Limb (tissue), 2 donors: ENCODE measurements around the gene PCSK6.
"Not testable (repeated sequence)": the region's sequence is repeated elsewhere in the genome, so short reads cannot be mapped to it uniquely, and the experiment has no call there.

Source experiments
- DNase-seq, 2 donors: peaks; one replicate each; pipeline ENCODE4 v3.0.0-alpha.2; 2016; ENCODE audit errors: extremely low spot score in 2 of 2

Gene PCSK6

DNA sequence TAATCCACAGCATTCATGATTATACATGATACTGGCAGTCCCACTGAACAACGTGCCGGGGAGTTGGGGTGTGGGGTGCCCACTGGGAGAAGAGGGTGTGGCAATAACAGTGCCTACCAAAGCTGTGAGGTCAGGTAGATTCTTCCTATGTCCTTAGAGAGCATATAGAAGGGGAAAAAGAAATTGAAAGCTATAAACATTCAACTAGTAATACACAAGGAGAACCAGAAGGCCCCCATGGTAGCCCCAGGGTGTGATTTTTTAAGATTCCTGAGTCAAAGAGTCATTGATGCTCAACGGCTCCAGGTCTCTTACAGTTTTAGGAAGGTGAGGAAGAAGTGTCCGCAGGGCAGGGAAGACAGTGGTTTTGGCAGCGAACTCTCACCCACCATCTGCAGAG, 25.8 kb downstream of the PCSK6 start:
- DNase-seq = not testable (repeated sequence)

DNA sequence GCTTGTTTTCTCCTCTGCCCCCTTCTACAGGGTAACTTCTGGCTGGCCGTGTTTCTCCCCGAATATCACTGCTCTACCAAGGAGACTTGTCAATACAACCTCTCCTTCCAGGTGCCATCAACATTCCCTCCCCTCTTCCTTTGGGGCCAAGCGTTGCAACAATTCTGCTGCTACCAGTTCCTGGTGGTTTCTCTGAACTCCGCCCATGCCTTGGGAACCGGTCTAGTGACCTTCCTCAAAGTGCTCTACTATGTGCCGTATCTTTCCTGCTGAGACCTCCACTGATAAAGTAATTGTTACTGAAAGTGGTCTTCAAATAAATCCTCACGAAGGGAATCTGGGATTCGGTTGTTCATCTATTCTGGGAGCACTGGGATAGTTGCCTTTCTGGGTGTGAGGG, 26.2 kb downstream of the PCSK6 start:
- DNase-seq = no peak

DNA sequence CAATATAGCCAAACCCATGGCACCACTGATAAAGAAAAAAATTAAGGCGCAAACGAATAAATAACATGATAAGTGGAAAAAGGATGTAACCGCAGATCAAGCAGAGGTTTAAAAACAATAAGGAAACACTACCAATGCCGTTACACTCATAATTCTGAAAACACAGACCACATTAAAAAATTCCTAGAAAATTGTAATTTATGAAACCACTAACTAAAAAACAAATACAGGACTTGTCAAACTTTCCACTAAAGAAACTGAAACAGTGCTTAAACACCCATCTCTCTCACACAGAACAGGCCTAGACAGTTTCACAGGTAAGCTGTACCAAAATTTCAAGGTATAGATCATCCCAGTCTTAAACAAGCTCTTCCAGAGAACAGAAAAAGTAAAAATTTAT, 28.4 kb downstream of the PCSK6 start:
- DNase-seq = no peak

DNA sequence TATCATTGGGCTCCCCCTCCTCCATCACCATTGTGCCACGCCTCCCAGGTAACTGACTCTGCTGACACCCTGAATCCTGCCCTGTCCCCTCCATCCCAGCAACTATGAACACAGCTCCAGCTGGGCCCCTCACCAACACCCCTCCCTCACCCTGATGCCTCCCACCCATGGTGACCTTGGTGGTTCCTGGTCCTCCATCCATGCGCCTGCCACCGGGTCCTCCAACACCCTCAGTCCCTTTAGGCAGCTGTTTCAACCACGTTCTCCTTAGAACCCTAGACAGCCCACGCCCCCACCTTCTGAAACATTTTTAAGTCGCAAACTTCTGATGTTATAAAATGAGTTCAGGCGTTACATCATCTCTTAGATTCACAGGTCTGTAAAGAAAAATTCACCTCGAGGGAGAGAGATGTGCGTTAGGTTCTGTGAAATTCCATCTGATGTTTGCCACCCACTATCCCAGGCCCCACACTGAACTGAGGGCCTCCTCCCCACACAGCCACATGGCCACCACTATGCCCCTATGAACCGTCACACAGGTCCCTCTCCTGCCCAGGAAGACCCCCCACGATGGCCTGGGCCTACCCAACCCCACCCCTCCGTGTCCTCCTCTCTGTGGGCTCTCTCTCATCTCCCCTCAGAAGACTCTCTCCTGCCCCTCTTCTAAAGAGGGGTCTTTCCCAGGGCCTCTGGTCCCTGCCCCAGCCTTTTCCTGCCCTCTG, 29.8 kb downstream of the PCSK6 start:
- DNase-seq = peak in 1 of 2 donors; percentile 13

DNA sequence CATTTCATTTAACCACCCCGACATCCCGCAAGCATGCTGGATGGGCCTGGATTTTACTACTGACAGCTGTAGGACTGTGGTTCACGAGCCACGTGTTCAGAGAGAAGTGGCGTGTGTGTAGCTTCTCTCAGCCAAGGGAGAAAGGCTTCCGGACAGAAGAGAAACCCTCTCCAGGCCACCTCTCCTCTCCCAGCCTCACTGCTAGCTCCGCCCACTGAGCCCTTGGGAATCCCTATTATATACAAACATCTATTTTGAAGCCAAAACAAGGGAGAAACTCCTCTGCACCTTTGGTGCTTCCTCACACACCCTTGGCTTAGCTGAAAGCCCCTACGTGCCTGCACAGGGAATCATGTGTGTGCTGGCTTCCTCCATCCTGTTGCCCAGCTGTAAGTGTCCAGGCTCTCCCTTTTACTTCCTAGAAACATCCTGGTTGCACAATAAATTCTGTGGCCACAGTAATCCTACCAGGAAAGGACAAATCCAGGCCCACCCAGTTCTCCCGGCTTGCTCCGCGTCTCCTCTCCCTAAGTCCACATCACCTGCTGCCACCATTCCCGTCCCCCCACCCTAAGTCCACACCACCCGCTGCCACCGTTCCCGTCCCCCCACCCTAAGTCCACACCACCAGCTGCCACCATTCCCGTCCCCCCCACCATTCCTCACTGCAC, 30.5 kb downstream of the PCSK6 start:
- no peak for DNase-seq

DNA sequence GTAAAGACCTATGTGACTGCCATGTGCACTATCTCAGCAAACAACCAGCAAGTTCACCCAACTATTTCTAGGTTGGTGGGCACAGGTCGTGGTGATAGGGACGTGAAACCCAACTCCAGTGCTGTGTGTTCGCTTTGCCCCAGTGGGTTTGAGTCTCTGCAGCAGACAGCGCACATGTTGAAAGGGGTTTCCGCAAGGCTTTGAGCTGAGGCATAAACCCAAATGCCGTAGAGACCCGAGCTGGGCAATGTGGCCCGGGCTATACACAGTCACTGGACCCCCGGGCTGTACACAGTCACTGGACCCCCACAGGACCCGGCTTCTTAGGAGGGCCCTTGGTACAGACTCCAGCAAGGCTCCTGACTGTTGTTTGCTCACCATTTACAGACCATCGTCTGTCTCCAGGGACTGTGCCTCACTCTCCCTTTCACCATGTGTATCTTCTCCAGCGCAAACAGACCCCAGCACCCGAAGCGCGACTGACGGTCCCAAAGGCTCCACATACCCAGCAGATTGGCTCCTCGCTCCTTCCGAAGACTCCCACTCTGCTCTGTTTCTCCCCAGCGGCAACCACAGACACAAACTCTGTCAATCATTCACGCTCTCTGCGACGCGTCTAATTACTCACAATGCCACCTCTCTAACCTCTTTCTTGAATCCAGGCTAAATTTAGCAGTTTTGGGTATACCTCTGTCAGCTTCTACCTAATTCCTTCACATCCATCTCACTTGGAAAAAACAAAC, 31.2 kb downstream of the PCSK6 start:
- DNase-seq = no peak

DNA sequence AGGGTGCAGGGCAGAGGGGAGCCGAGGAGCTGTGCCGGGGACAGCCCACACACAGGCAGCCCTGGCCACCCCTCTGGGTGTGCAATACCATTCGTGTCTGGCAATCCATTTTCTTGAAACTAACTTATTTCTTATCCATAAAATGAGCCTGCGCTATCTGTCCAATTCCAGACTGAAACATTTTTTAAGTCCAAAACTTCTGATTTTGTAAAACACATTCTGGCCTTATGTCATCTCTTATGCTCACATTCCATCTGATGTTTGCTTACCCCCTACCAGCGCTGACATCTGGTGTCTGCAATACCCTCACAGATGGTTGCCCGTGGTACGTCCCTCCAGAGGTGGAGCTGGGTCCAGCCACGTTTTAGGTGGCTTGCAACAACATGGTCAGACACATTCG, 31.8 kb downstream of the PCSK6 start:
- no peak for DNase-seq

DNA sequence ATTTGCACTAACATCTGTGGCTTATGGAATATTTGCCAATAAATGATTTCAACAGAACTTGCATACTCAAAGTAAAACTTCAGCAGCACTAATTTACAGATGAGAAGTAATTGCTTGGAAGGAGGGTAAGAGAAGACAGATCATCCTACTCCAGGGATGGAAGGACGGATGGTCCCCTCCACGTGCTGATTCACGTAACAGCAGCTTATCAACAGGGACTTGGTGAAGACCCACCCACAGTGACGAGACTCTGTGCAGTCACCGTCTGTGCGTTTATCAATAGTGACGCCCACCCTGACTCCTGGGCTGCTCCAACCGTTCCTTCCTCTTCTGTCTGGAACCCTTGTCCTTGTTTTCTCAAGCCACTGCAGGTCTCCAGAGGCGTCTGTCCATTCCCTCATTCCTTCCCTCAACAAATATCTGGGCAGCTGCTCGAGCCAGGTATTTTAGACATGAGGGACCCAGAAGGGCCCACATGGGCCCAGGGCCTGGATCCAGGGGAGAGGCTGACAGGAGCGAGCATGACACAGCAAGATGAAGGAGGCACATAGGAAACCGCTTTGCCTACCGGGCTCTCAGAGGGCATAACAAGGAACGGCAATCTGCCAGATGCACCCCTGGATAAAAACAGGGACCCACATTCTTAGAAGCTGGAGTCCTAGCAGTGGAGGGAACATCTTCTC, 33.3 kb downstream of the PCSK6 start:
- no peak for DNase-seq

DNA sequence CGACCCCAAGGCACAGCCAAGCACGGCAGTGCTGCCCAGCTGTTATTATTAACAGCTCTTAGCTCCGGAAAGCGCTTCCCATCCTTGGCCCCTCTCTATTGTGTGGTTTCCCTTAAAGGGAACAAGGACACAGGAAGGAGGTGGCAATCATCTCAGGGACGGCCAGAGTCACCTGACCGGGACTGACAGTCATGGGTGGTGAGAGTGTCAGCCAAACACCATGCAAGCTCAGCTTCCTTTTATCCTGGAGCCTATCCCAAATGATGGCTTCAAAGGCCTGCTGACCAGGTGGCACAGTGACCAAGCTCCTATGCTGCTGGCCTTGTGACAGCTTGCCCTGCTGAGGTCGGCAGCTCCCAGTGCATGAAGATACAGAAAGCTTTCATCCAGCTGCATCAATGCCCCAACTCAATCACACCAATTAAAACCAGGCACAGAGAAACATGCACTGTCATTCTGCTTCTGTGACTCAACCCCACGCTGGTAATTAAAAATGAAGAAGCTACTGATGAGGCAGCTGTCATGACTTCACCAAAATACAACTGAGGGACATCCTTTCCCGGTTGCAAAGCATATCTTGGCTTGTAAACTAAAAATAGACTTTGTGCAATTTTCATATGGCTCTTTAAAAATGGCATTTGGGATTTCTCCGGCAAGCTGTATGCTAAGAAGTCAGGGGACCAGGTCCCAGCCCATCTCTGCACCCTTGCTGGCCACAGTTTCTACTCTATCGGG, 34.0 kb downstream of the PCSK6 start:
- no peak for DNase-seq

DNA sequence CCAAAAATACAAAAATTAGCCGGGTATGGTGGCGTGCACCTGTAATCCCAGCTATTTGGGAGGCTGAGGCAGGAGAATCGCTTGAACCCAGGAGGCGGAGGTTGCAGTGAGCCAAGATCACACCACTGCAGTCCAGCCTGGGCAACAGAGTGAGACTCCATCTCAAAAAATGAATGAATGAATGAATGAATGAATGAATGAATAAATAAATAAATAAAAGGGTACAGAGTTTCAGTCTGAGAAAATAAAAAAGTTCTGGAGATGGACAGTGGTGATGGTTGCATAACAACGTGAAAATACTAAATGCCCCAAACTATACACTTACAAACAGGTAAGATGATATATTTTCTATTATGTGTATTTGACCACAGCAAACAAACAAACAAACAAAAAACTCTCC, 34.7 kb downstream of the PCSK6 start:
- not testable (repeated sequence) for DNase-seq

DNA sequence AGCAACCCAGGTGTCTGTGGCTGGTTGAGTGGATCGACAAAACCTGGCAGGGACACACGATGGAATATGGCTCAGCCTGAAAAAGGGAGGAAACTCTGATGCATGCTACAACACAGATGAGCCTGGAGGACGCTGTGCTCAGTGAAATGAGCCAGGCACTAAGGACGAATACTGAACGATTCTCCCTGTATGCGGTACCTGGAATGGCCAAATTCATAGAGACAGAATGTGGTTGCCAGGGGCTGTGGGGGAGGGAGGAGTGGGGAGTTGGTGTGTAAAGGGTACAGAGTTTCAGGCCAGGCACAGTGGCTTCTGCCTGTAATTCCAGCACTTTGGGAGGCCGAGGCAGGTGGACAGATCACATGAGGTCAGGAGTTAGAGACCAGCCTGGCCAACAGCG, 35.1 kb downstream of the PCSK6 start:
- no peak for DNase-seq

DNA sequence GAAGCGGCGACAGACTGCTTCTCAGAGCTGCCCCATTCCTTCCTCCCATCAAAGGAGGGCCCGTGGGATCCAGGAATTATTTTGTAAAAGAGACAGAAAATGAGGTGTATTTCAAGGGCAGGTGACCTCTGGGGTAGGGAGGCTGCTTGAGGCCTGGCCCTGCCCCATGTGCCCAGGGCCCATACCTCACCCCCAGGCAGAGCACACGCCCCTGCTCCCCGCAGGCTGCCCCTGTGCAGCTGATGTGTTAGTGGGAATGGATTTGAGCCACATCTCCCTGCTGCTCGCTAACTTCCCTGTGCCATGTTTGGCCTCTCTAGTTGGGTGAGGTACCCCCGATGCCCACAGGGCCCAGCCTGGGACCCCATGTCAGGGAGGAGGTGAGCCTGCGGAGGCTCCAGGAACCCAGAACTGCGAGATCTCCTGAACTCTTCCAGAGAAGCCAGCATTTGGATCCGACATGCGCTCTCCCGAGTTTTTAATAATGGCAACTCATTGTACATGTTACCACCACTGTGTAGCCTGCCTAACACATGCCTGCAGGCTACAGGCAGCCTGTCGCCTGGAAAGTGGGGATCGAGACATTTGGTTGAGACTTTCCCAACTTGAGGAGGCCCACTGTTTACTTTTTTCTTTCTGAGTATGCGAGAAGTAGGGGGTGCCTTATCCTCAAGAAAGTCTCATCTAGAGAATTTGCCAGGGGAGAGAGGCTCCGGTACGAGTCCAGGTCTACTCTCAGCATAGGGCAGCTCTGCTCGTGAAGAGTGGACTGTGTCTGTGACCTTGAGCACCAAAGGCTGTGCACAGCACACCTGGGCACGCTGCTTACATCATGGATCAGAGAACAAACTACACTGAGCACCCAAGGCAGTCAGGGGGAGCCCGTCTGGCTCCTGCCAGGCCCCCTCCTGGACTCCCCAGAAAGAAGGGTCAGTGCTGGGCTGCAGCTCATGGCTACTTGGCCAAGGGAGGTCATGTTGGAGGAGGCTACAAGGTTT, 36.1 kb downstream of the PCSK6 start:
- peak in 1 of 2 donors; percentile 19 for DNase-seq

DNA sequence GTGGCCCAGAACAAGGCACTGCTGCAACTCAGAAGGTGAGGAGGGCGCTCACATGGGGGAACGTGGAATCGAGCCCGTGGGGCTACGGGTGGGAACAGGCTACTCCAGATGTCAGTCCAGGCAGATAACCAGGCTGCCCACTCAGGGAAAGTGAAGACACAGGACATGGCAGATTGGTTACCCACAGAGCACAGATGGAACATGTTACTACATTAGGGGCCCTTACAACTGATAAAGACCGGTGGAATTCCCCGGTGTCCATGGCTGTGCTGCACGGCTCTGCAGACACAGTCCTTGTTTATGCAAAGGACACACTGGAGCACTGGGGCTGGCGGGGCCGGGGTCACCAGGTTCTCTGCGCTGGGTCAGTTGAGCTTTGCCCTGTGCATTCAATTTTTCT, 36.9 kb downstream of the PCSK6 start:
- DNase-seq = peak in 1 of 2 donors; percentile 22

DNA sequence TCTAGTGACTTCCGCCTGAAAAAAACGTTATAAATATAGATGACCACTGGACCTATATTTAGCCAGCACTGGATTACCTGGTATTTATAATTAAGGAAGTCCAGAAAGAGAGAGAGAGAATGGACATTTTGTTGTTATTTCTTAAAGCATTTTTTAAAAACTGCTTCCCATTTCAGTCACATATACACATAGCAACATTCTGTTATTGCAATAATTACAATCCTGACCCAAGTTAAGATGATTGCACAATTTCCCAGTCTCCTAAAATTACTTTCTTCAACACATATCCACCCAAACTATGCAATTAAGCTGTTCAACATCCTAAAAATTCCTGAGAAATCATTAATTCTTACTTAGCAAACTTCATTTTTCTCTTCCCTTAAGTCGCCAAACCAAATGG, 37.7 kb downstream of the PCSK6 start:
- DNase-seq = no peak

DNA sequence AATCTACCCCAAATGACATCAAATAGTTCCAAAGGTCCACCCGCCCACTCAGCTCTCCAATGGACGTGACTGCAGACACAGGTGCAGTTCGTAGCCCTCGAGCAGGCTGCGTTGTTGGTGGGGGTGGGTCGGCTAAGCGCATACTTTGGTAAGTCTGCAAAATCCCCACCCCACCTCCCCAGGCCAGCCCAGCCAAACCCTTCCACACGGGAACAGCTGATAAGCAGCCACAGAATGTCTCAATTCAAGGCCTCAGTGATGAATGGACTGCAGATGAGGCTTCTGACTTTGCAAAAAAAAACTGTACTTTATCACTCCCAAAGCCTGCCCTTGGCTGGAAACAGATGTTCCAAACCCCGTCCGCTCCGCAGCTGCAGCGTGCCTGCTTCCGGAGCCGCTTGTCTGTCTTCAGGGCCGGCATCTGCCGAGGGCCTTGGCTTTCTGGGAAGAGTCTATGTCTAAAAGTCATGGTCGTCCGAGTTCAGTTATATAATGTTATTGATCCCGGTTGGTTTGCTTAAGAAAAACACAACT, 38.2 kb downstream of the PCSK6 start:
- peak; percentile 64 to 86 for DNase-seq

DNA sequence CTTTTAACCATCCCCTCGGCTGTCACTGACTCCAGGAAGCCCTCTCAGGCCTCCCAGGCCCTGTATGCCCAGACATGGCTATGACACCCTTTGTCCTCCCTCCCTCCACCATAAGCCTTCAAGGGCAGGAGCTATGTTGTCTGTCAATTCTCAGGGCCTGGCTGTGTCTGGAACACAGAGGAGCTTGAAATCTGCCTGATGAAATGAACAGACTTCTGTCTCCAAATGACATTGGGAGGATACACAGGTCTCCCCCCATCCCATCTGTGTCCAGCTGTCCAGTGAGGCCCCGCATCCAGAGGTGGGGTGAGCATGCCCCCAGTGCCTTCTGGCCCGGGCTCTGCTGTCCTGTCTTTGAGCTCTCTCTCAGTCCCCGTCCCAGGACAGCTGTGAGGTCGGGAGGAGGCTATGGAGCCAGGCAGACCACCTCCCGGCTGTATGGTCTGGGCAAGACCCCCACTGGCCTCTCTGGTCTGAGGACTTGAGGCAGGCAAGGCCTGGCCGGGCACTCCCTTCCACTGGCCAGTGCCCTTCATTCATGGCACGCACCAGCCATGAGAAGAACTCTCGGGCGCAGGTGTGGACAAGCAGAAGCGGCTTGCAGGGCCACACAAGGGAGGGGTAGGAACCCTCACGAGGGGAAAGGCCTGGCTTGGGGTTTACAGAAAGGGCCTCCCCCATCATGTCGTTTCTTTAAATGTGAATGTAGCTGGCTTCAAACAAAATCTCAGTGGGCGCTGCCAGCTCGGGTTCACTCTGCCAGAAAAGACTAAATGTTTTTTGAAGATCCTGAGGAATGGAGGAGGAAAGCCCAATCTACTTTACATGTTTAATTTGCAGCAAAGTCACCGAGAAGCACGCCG, 38.9 kb downstream of the PCSK6 start:
- DNase-seq = no peak

DNA sequence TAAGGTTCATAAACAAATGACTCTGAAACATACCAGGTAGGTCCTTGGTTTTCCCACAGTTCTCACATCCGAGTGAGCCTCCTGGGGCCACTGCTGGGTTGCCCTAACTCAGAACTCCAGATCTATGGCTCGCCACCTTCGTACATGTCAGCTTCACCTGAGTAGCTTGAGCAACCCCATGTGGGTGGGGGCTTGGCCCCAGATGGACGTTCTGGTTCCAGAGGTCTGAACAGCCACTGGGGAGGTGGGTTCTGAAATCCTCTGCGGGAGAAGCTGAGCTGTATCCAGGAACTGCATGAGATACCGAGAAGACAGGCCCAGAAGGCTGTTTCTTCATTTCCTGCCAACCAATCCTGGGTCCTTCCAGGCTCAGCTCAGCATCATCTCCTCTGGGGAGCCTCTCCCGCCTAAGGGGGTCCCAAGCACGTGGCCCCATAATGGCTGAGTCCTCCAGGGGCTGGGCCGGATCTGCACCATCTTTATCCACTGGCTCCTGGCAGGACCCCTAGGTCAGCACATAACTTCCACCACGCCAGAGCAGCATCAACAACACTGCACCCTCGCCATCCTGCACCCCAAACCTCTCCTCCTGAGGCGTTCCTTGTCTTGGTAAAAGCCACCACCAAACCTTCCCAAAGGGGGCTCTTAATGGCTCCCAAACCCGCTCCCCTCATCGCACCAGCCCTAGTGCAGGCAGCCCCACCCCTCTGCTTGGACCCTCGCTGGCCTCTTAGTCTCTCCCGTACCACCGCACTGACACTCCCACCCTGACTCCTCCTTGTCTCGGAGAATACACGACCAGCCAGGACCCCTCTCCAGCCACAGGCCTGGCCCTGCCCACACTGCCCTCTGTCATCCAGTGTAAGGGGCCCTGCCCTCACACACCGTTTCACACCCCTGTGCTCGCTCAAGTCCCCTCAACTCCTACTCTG, 39.8 kb downstream of the PCSK6 start:
- peak in 1 of 2 donors; percentile 14 for DNase-seq

DNA sequence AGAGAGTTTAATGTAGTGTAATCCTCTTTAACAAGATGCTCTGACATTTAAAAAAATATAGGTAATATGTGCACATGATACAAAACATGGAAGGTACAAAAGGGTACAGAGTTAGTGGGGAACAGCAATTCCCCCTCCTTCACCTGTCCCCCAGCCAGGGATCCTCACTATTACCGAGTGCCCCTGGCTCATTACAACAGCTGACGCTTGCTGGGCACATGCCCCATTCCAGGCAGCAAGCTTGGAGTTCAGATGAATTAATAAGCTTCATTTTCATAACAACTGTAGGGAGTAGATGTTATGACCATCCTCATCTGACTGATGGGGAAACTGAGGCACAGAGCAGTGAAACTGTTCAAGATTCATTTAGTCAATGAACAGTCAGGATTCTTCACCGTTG, 41.2 kb downstream of the PCSK6 start:
- no peak for DNase-seq
